Measurements from ENCODE around the gene TEKTIP1. TPM values are rescaled to one million over a fixed set of nuclear protein-coding genes. Genes with fewer than 3 reads are reported as not detected.

Gene TEKTIP1
- total RNA-seq, 1 donor from 2014 or later = not detected

- peaks cover 19% of the 10 kb centered on the region for H3K36me3 ChIP-seq (ENCODE audit: control insufficient read depth, insufficient read depth, low read length)
- H3K27me3 ChIP-seq (ENCODE audit: control insufficient read depth, insufficient read depth, low read length) = no peaks in the 10 kb centered on the region
- no peak for FAIRE-seq
- no peak overlapping the region for H3K4me3 ChIP-seq (ENCODE audit: low read depth, low read length)
- DNase-seq (ENCODE audit: low read depth) = no peak
- TF ChIP-seq CTCF (IDR thresholded peaks at IDR 0.05; ENCODE audit: insufficient read depth, low read length, severe bottlenecking) = no peak
These were observed 1.9 kb upstream of the TEKTIP1 start for GRCh38 chr19:3537101-3537437.

GRCh38 chr19:3537438-3538240 lies 1.3 kb upstream of the TEKTIP1 start:
- Histone ChIP-seq H3K4me3 (ENCODE audit: low read depth, low read length) (no peak overlapping the region), H3K27me3 (ENCODE audit: control insufficient read depth, insufficient read depth, low read length) (no peaks in the 10 kb centered on the region), H3K36me3 (ENCODE audit: control insufficient read depth, insufficient read depth, low read length) (peaks cover 18% of the 10 kb centered on the region)
- no peak for FAIRE-seq
- no peak for TF ChIP-seq CTCF (IDR thresholded peaks at IDR 0.05; ENCODE audit: insufficient read depth, low read length, severe bottlenecking)
- no peak for DNase-seq (ENCODE audit: low read depth)

- DNase-seq (ENCODE audit: low read depth) (no peak), FAIRE-seq (no peak)
- Histone ChIP-seq H3K36me3 (ENCODE audit: control insufficient read depth, insufficient read depth, low read length) (peaks cover 16% of the 10 kb centered on the region), H3K27me3 (ENCODE audit: control insufficient read depth, insufficient read depth, low read length) (no peaks in the 10 kb centered on the region), H3K4me3 (ENCODE audit: low read depth, low read length) (no peak overlapping the region)
- TF ChIP-seq CTCF (IDR thresholded peaks at IDR 0.05; ENCODE audit: insufficient read depth, low read length, severe bottlenecking) = no peak
These were observed 580 bp upstream of the TEKTIP1 start for GRCh38 chr19:3538258-3538929.

- Histone ChIP-seq H3K4me3 (ENCODE audit: low read depth, low read length) (no peak overlapping the region), H3K36me3 (ENCODE audit: control insufficient read depth, insufficient read depth, low read length) (peaks cover 11% of the 10 kb centered on the region), H3K27me3 (ENCODE audit: control insufficient read depth, insufficient read depth, low read length) (no peaks in the 10 kb centered on the region)
- no peak for TF ChIP-seq CTCF (IDR thresholded peaks at IDR 0.05; ENCODE audit: insufficient read depth, low read length, severe bottlenecking)
- no peak for FAIRE-seq
- no peak for DNase-seq (ENCODE audit: low read depth)
These were observed 763 bp downstream of the TEKTIP1 start for GRCh38 chr19:3539756-3540118.

GRCh38 chr19:3543150-3544057 lies 4.4 kb downstream of the TEKTIP1 start:
- Histone ChIP-seq H3K36me3 (ENCODE audit: control insufficient read depth, insufficient read depth, low read length) (peaks cover 15% of the 10 kb centered on the region), H3K27me3 (ENCODE audit: control insufficient read depth, insufficient read depth, low read length) (no peaks in the 10 kb centered on the region), H3K4me3 (ENCODE audit: low read depth, low read length) (no peak overlapping the region)
- FAIRE-seq = no peak
- TF ChIP-seq CTCF (IDR thresholded peaks at IDR 0.05; ENCODE audit: insufficient read depth, low read length, severe bottlenecking) = no peak
- no peak for DNase-seq (ENCODE audit: low read depth)

Data from bronchial epithelial cell (primary cell).